ENCODE measurements around the gene MAN2A1.
"Not testable (repeated sequence)": the region's sequence is repeated elsewhere in the genome, so short reads cannot be mapped to it uniquely, and the experiment has no call there.

MAN2A1 gene

GRCh38 chr5:109832207-109833188 lies 142.8 kb downstream of the MAN2A1 start:
- not testable (repeated sequence) for DNase-seq

GRCh38 chr5:109833946-109834345 lies 144.2 kb downstream of the MAN2A1 start:
- no peak for DNase-seq

GRCh38 chr5:109836280-109836679 lies 146.6 kb downstream of the MAN2A1 start:
- DNase-seq: no peak

- no peak for DNase-seq
These were observed 147.6 kb downstream of the MAN2A1 start for GRCh38 chr5:109837231-109837861.

- DNase-seq: no peak
These were observed 148.4 kb downstream of the MAN2A1 start for GRCh38 chr5:109838157-109838556.

- DNase-seq: no peak
These were observed 154.4 kb downstream of the MAN2A1 start for GRCh38 chr5:109844148-109844547.

GRCh38 chr5:109844695-109845094 lies 155.0 kb downstream of the MAN2A1 start:
- DNase-seq: no peak

- no peak for DNase-seq
These were observed 158.4 kb downstream of the MAN2A1 start for GRCh38 chr5:109848130-109848529.

- no peak for DNase-seq
These were observed 159.9 kb downstream of the MAN2A1 start for GRCh38 chr5:109849478-109850088.

GRCh38 chr5:109852371-109853155 lies 162.8 kb downstream of the MAN2A1 start:
- DNase-seq: no peak

GRCh38 chr5:109853377-109853776 lies 163.7 kb downstream of the MAN2A1 start:
- DNase-seq: no peak

- no peak for DNase-seq
These were observed 165.3 kb downstream of the MAN2A1 start for GRCh38 chr5:109855056-109855455.

- DNase-seq: no peak
These were observed 167.8 kb downstream of the MAN2A1 start for GRCh38 chr5:109857405-109858031.

- DNase-seq: no peak
These were observed 169.8 kb downstream of the MAN2A1 start for GRCh38 chr5:109859537-109859936.

GRCh38 chr5:109862301-109862700 lies 172.6 kb downstream of the MAN2A1 start:
- no peak for DNase-seq

- DNase-seq: no peak
These were observed 174.0 kb downstream of the MAN2A1 start for GRCh38 chr5:109863752-109864151.

GRCh38 chr5:109865637-109866036 lies 175.9 kb downstream of the MAN2A1 start:
- no peak for DNase-seq

GRCh38 chr5:109866051-109866450 lies 176.3 kb downstream of the MAN2A1 start:
- DNase-seq: no peak

- no peak for DNase-seq
These were observed 179.0 kb downstream of the MAN2A1 start for GRCh38 chr5:109868737-109869136.

- no peak for DNase-seq
These were observed 184.0 kb downstream of the MAN2A1 start for GRCh38 chr5:109873687-109874086.

- no peak for DNase-seq
These were observed 184.4 kb downstream of the MAN2A1 start for GRCh38 chr5:109874108-109874507.

GRCh38 chr5:109876030-109876725 lies 186.5 kb downstream of the MAN2A1 start:
- DNase-seq: no peak
